AG09309 (cell line): ENCODE results near the gene NSD1.

Source experiments
- DNase-seq: peaks from one replicate; pipeline ENCODE4 v3.0.0-alpha.2; 2010; ENCODE audit warnings: low read depth
- H3K4me3 ChIP-seq: 2 replicates; pipeline ENCODE4 v1.5.1; 2011; ENCODE audit warnings: mild to moderate bottlenecking, low read depth, low read length, moderate library complexity; ENCODE audit not compliant: control insufficient read depth
- CTCF ChIP-seq: IDR thresholded peaks from 2 replicates; pipeline ENCODE4 v1.5.1; 2011; ENCODE audit warnings: mild to moderate bottlenecking, low read depth, low read length, inconsistent platforms; ENCODE audit not compliant: insufficient read depth, control insufficient read depth; ENCODE audit errors: missing control alignments

NSD1 gene

GRCh38 chr5:177306674-177307543, 173.3 kb downstream of the NSD1 start:
- no peak for DNase-seq
- no peak for TF ChIP-seq CTCF
- no peak overlapping the region for H3K4me3 ChIP-seq

GRCh38 chr5:177307544-177308363, 174.2 kb downstream of the NSD1 start:
- H3K4me3 ChIP-seq = no peak overlapping the region
- DNase-seq = no peak
- no peak for TF ChIP-seq CTCF

GRCh38 chr5:177308740-177309139, 175.2 kb downstream of the NSD1 start:
- TF ChIP-seq CTCF = no peak
- DNase-seq = no peak
- no peak overlapping the region for H3K4me3 ChIP-seq

GRCh38 chr5:177309351-177310191, 176.0 kb downstream of the NSD1 start:
- peak; percentile 88 for TF ChIP-seq CTCF
- DNase-seq = no peak
- no peak overlapping the region for H3K4me3 ChIP-seq

- H3K4me3 ChIP-seq = peak overlapping the region; percentile 63
- no peak for TF ChIP-seq CTCF
- no peak for DNase-seq
Observed at GRCh38 chr5:177310332-177310731, 176.8 kb downstream of the NSD1 start.

GRCh38 chr5:177310757-177311391, 177.3 kb downstream of the NSD1 start:
- peak overlapping the region; percentile 63 for H3K4me3 ChIP-seq
- TF ChIP-seq CTCF = no peak
- no peak for DNase-seq
